ENCODE data around the gene PDAP1. TPM values are rescaled to one million over a fixed set of nuclear protein-coding genes. Genes with fewer than 3 reads are reported as not detected.
"Not testable (repeated sequence)": the region's sequence is repeated elsewhere in the genome, so short reads cannot be mapped to it uniquely, and the experiment has no call there.

The PDAP1 gene
- total RNA-seq, 1 experiment from 2014 or later = 200 TPM

DNA sequence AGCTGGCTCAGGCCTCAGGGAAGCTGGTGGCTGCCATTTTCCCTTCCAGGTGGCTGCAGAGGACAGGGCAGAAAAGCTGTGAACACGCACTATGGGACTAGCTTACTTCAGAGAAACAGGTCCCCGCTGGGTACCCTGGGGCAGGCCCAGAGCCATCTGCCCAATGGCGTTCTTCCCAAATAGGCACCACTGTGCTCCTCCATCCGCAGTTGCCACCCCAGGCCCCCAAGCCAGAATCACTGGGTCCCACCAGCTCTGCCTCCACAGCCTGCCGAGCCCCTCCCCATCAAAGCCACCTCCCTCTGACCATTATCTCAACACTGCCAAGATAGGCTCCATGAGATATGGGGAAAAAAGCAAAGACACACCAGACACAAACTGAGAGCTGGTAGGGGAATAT lies 11.8 kb upstream of the PDAP1 start:
- peaks cover 4% of the 10 kb centered on the region for H3K4me1 Mint-ChIP-seq (ENCODE audit: insufficient read depth, unreplicated experiment)
- POLR2A ChIA-PET = interaction anchor here (0.7 to 2.6 kb wide), 2 partner anchors 11 to 94 kb away, joined by 3 to 15 read pairs; partner anchors contain the start of genes BUD31 and PDAP1
- BruUV-seq (replicated peaks) = no TSS peak
- intact Hi-C loops (cut with micrococcal nuclease) = no loop called here
- CTCF ChIA-PET = interaction anchor here (0.6 to 0.7 kb wide), 2 partner anchors 69 to 91 kb away, joined by 3 to 4 read pairs; no protein-coding TSS in a partner anchor
- peaks cover 83% of the 10 kb centered on the region for H3K36me3 Mint-ChIP-seq (ENCODE audit: insufficient read depth, unreplicated experiment)
- H3K27ac Mint-ChIP-seq (ENCODE audit: low read depth, unreplicated experiment) = no peak overlapping the region
- no peak for DNase-seq (ENCODE audit: unreplicated experiment)
- no peaks in the 10 kb centered on the region for H3K27me3 Mint-ChIP-seq (ENCODE audit: insufficient read depth, unreplicated experiment)
- no peaks in the 10 kb centered on the region for H3K9me3 Mint-ChIP-seq (ENCODE audit: unreplicated experiment)
- TF ChIP-seq CTCF (IDR thresholded peaks at IDR 0.05; ENCODE audit: unreplicated experiment) = no peak
- no peak overlapping the region for H3K4me3 Mint-ChIP-seq (ENCODE audit: unreplicated experiment)

DNA sequence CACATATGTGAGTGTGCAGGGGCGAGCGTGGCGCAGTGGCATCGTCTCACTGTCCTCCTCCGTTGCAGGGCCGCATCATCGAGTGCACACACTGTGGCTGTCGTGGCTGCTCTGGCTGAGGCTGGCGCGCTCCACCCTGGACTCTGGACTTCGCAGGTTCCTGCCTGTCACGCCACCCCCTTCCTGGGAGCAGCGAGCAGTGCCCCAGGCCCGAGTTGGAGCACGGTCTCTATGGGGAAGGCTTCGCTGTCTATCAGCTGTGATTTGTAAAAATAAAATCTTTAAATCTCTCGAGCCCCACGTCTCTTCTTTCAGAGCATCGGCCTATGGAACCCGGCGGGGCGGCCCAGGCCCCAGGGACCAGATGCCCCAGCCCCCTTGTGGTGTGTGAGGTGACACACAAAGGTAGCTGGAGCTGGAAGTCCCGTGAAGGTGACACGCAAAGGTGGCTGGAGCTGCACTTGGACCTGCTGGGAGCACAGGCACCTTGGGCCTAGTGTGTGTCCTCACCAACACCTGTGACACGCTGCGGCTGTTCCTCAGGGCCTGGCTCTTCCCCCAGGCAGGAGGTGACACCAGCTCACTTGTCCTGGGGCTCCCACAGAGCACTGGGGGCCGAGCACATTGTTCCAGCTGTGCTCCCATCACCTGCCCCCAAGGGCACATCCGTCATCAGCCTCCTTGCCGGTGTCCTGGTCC lies 11.1 kb upstream of the PDAP1 start:
- peaks cover 10% of the 10 kb centered on the region for H3K4me1 Mint-ChIP-seq (ENCODE audit: insufficient read depth, unreplicated experiment)
- no TSS peak for BruUV-seq (replicated peaks)
- no peak for TF ChIP-seq CTCF (IDR thresholded peaks at IDR 0.05; ENCODE audit: unreplicated experiment)
- ChIA-PET CTCF (no interaction called here), POLR2A (interaction anchor here (0.7 to 2.6 kb wide), 2 partner anchors 10 to 93 kb away, joined by 3 to 15 read pairs; partner anchors contain the start of genes BUD31 and PDAP1)
- no peaks in the 10 kb centered on the region for H3K27me3 Mint-ChIP-seq (ENCODE audit: insufficient read depth, unreplicated experiment)
- H3K27ac Mint-ChIP-seq (ENCODE audit: low read depth, unreplicated experiment) = no peak overlapping the region
- no peak for DNase-seq (ENCODE audit: unreplicated experiment)
- intact Hi-C loops (cut with micrococcal nuclease) = no loop called here
- H3K4me3 Mint-ChIP-seq (ENCODE audit: unreplicated experiment) = no peak overlapping the region
- H3K9me3 Mint-ChIP-seq (ENCODE audit: unreplicated experiment) = no peaks in the 10 kb centered on the region
- H3K36me3 Mint-ChIP-seq (ENCODE audit: insufficient read depth, unreplicated experiment) = peaks cover 90% of the 10 kb centered on the region

GRCh38 chr7:99418260-99418659 lies 9.9 kb upstream of the PDAP1 start:
- no peaks in the 10 kb centered on the region for H3K27me3 Mint-ChIP-seq (ENCODE audit: insufficient read depth, unreplicated experiment)
- TF ChIP-seq CTCF (IDR thresholded peaks at IDR 0.05; ENCODE audit: unreplicated experiment) = no peak
- H3K4me3 Mint-ChIP-seq (ENCODE audit: unreplicated experiment) = no peak overlapping the region
- peaks cover 94% of the 10 kb centered on the region for H3K36me3 Mint-ChIP-seq (ENCODE audit: insufficient read depth, unreplicated experiment)
- POLR2A ChIA-PET = interaction anchor here (1.8 kb wide), 2 partner anchors 10 to 20 kb away, joined by 6 to 9 read pairs; partner anchors contain the start of genes BUD31, CPSF4, PDAP1 and PTCD1
- no peak overlapping the region for H3K27ac Mint-ChIP-seq (ENCODE audit: low read depth, unreplicated experiment)
- BruUV-seq (replicated peaks) = no TSS peak
- H3K4me1 Mint-ChIP-seq (ENCODE audit: insufficient read depth, unreplicated experiment) = peaks cover 10% of the 10 kb centered on the region
- intact Hi-C loops (cut with micrococcal nuclease) = no loop called here
- DNase-seq (ENCODE audit: unreplicated experiment) = no peak
- CTCF ChIA-PET = no interaction called here
- H3K9me3 Mint-ChIP-seq (ENCODE audit: unreplicated experiment) = no peaks in the 10 kb centered on the region

DNA sequence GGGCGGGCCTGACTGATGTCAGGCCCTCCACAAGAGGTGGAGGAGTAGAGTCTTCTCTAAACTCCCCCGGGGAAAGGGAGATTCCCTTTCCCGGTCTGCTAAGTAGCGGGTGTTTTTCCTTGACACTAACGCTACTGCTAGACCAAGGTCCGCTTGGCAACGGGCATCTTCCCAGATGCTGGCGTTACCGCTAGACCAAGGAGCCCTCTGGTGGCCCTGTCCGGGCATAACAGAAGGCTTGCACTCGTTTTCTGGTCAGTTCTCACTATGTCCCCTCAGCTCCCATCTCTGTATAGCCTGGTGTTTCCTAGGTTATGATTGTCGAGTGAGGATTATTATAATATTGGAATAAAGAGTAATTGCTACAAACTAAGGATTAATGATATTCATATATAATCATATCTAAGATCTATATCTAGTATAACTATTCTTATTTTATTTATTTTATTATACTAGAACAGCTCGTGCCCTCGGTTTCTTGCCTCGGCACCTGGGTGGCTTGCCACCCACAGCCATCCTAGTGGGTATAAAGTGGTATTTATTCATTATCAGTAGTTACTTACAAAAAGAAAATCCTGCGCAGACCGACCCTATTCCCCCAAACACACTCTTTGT lies 7.2 kb upstream of the PDAP1 start:
- not testable (repeated sequence) for H3K4me3 Mint-ChIP-seq (ENCODE audit: unreplicated experiment); BruUV-seq (replicated peaks); H3K9me3 Mint-ChIP-seq (ENCODE audit: unreplicated experiment); H3K27ac Mint-ChIP-seq (ENCODE audit: low read depth, unreplicated experiment); H3K27me3 Mint-ChIP-seq (ENCODE audit: insufficient read depth, unreplicated experiment)
- H3K4me1 Mint-ChIP-seq (ENCODE audit: insufficient read depth, unreplicated experiment) = peaks cover 14% of the 10 kb centered on the region
- intact Hi-C loops (cut with micrococcal nuclease) = loop anchor here (1.0 kb wide), 1 partner anchor 50 kb away; no protein-coding TSS in a partner anchor
- peak; percentile 72 for TF ChIP-seq CTCF (IDR thresholded peaks at IDR 0.05; ENCODE audit: unreplicated experiment)
- ChIA-PET POLR2A (interaction anchor here (0.6 to 0.8 kb wide), 2 partner anchors 44 to 80 kb away, joined by 4 read pairs; no protein-coding TSS in a partner anchor), CTCF (interaction anchor here (0.6 to 1.4 kb wide), 7 partner anchors 10 to 106 kb away, joined by 3 to 4 read pairs (median 3); no protein-coding TSS in a partner anchor)
- H3K36me3 Mint-ChIP-seq (ENCODE audit: insufficient read depth, unreplicated experiment) = peaks cover 99% of the 10 kb centered on the region
- DNase-seq (ENCODE audit: unreplicated experiment) = peak; percentile 67
